SK-N-SH (cell line): ENCODE measurements around the gene ABI3.

Experiments
- FOXM1 ChIP-seq: IDR thresholded peaks from 2 replicates; pipeline ENCODE4 v1.4.0; 2012; ENCODE audit warnings: low read depth, mild to moderate bottlenecking
- GATA2 ChIP-seq: sonication (generic); formaldehyde crosslinking; IDR thresholded peaks from 2 replicates; pipeline ENCODE4 v1.5.0; 2020; ENCODE audit warnings: mild to moderate bottlenecking, missing genetic modification reagents
- POLR2AphosphoS5 ChIP-seq: IDR thresholded peaks from 2 replicates; pipeline ENCODE4 v1.6.1; 2012; ENCODE audit warnings: low read depth, low read length
- RCOR1 ChIP-seq: fragments of 150-350 bp; IDR thresholded peaks from 2 replicates; pipeline ENCODE4 v1.6.1; 2017; ENCODE audit warnings: antibody characterized with exemption, low read length
- YY1 ChIP-seq: IDR thresholded peaks from 2 replicates; pipeline ENCODE4 v1.4.0; 2012; ENCODE audit warnings: low read depth, mild to moderate bottlenecking
- TF ChIP-seq, protein P1 (sequence below): fragments of 200-600 bp; sonication (generic); IDR thresholded peaks from 2 replicates; pipeline ENCODE4 v1.6.1; 2017; ENCODE audit warnings: antibody characterized with exemption, mild to moderate bottlenecking, moderate library complexity
- TF ChIP-seq, protein P2 (sequence below): IDR thresholded peaks from 2 replicates; pipeline ENCODE4 v1.6.1; 2012; ENCODE audit warnings: mild to moderate bottlenecking, low read depth, low read length, moderate library complexity

- TF ChIP-seq, protein P1, sequence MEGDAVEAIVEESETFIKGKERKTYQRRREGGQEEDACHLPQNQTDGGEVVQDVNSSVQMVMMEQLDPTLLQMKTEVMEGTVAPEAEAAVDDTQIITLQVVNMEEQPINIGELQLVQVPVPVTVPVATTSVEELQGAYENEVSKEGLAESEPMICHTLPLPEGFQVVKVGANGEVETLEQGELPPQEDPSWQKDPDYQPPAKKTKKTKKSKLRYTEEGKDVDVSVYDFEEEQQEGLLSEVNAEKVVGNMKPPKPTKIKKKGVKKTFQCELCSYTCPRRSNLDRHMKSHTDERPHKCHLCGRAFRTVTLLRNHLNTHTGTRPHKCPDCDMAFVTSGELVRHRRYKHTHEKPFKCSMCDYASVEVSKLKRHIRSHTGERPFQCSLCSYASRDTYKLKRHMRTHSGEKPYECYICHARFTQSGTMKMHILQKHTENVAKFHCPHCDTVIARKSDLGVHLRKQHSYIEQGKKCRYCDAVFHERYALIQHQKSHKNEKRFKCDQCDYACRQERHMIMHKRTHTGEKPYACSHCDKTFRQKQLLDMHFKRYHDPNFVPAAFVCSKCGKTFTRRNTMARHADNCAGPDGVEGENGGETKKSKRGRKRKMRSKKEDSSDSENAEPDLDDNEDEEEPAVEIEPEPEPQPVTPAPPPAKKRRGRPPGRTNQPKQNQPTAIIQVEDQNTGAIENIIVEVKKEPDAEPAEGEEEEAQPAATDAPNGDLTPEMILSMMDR, result no peak
- TF ChIP-seq RCOR1 (no peak), FOXM1 (no peak), POLR2AphosphoS5 (no peak), YY1 (no peak), GATA2 (no peak)
- TF ChIP-seq, protein P2, sequence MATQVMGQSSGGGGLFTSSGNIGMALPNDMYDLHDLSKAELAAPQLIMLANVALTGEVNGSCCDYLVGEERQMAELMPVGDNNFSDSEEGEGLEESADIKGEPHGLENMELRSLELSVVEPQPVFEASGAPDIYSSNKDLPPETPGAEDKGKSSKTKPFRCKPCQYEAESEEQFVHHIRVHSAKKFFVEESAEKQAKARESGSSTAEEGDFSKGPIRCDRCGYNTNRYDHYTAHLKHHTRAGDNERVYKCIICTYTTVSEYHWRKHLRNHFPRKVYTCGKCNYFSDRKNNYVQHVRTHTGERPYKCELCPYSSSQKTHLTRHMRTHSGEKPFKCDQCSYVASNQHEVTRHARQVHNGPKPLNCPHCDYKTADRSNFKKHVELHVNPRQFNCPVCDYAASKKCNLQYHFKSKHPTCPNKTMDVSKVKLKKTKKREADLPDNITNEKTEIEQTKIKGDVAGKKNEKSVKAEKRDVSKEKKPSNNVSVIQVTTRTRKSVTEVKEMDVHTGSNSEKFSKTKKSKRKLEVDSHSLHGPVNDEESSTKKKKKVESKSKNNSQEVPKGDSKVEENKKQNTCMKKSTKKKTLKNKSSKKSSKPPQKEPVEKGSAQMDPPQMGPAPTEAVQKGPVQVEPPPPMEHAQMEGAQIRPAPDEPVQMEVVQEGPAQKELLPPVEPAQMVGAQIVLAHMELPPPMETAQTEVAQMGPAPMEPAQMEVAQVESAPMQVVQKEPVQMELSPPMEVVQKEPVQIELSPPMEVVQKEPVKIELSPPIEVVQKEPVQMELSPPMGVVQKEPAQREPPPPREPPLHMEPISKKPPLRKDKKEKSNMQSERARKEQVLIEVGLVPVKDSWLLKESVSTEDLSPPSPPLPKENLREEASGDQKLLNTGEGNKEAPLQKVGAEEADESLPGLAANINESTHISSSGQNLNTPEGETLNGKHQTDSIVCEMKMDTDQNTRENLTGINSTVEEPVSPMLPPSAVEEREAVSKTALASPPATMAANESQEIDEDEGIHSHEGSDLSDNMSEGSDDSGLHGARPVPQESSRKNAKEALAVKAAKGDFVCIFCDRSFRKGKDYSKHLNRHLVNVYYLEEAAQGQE, result no peak
These were observed 21.0 kb downstream of the ABI3 start for GRCh38 chr17:49231563-49231894.
